Tibial artery (tissue), 4 donors: Measurements from ENCODE around the gene CDK6.

ENCODE experiments used
- DNase-seq, 2 donors: peaks; one replicate each; pipeline ENCODE4 v3.0.0-alpha.2; 2019
- H3K27ac ChIP-seq, 2 donors: fragments of 200-600 bp; sonication (generic) in 1 of 2; 1 replicate in 1 of 2; 2 replicates in 1 of 2; pipeline ENCODE4 v1.5.1; 2018 to 2019; ENCODE audit warnings: mild to moderate bottlenecking in 1 of 2
- H3K27me3 ChIP-seq, 2 donors: fragments of 200-600 bp; sonication (generic) in 1 of 2; one replicate each; pipeline versions ENCODE4 v1.5.1 to v1.6.0; 2016 to 2019
- H3K36me3 ChIP-seq, 3 donors: fragments of 200-600 bp; sonication (generic) in 2 of 3; one replicate each; pipeline ENCODE4 v1.5.1; 2016 to 2019; ENCODE audit warnings: mild to moderate bottlenecking in 2 of 3
- H3K4me1 ChIP-seq, 4 donors: fragments of 200-600 bp; sonication (generic) in 2 of 4; 1 replicate in 3 of 4; 2 replicates in 1 of 4; pipeline ENCODE4 v1.5.1; 2016 to 2019
- H3K4me3 ChIP-seq, 2 donors: fragments of 200-600 bp; sonication (generic) in 1 of 2; 1 replicate in 1 of 2; 2 replicates in 1 of 2; pipeline ENCODE4 v1.5.1; 2018 to 2019; ENCODE audit warnings: mild to moderate bottlenecking in 2 of 2
- H3K9me3 ChIP-seq, 3 donors: fragments of 200-600 bp; sonication (generic) in 1 of 3; one replicate each; pipeline ENCODE4 v1.5.1; 2016 to 2019
- intact Hi-C: fragments of 100-400 bp; cut with DNase I; formaldehyde crosslinking; loops from one replicate; pipeline ENCODE4 v1.15.0; 2023; ENCODE audit warnings: low total_unique reads
- TF ChIP-seq, protein P1 (sequence below), 2 experiments: fragments of 200-600 bp in 1 of 2; fragments of 450-650 bp in 1 of 2; IDR thresholded peaks; one replicate each; pipeline ENCODE4 v1.5.1; 2017 to 2019; ENCODE audit warnings: antibody characterized with exemption in 2 of 2, mild to moderate bottlenecking in 1 of 2, moderate library complexity in 1 of 2

Gene CDK6

DNA sequence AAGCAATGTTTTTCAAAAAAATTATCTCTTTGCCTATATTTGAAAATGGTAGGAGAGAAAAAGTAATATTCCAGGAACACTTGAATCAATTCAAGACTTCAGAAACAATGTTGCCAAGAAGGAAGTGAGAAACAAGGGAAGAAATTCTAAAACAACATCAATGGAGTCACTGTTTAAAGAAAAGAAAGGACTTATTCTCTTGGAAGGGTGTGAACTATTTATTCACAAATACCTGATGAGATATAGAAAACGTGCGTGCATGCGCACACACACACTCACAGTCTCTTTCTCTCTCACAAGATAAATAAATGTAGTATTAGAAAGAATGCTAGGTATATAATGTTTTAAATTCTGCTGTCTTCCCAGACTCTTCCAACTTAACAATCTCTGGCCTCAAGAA is 128.9 kb downstream of the CDK6 start:
- no peak for DNase-seq
- H3K27me3 ChIP-seq: no peaks in the 10 kb centered on the region
- no peaks in the 10 kb centered on the region for H3K9me3 ChIP-seq
- no peak overlapping the region for H3K4me3 ChIP-seq
- intact Hi-C loops: no loop called here
- no peaks in the 10 kb centered on the region for H3K36me3 ChIP-seq
- H3K4me1 ChIP-seq: no peaks in the 10 kb centered on the region
- no peak overlapping the region for H3K27ac ChIP-seq
- TF ChIP-seq, protein P1, sequence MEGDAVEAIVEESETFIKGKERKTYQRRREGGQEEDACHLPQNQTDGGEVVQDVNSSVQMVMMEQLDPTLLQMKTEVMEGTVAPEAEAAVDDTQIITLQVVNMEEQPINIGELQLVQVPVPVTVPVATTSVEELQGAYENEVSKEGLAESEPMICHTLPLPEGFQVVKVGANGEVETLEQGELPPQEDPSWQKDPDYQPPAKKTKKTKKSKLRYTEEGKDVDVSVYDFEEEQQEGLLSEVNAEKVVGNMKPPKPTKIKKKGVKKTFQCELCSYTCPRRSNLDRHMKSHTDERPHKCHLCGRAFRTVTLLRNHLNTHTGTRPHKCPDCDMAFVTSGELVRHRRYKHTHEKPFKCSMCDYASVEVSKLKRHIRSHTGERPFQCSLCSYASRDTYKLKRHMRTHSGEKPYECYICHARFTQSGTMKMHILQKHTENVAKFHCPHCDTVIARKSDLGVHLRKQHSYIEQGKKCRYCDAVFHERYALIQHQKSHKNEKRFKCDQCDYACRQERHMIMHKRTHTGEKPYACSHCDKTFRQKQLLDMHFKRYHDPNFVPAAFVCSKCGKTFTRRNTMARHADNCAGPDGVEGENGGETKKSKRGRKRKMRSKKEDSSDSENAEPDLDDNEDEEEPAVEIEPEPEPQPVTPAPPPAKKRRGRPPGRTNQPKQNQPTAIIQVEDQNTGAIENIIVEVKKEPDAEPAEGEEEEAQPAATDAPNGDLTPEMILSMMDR (IDR thresholded peaks at IDR 0.05): no peak

DNA sequence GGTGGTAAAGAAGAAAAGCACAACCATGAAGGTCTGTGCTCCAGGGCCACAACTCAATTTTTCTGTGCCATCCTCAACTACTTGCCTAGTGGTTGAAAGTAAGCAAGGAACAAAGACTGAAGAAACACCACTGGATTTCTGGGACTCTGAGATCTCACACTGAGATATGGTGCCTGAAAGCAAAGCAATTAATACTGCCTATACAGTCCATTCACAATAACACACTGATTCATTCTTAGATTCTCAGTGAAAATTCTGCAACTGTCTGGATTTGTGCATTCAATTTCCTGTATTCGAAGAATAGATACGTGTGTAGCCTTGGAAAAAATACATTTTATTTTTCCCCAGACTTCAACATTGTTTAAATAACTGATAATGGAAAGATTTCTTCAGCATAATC is 129.8 kb downstream of the CDK6 start:
- H3K27me3 ChIP-seq: no peaks in the 10 kb centered on the region
- H3K36me3 ChIP-seq: no peaks in the 10 kb centered on the region
- H3K27ac ChIP-seq: no peak overlapping the region
- TF ChIP-seq, protein P1 (IDR thresholded peaks at IDR 0.05): no peak
- H3K4me3 ChIP-seq: no peak overlapping the region
- intact Hi-C loops: no loop called here
- H3K9me3 ChIP-seq: no peaks in the 10 kb centered on the region
- no peak for DNase-seq
- no peaks in the 10 kb centered on the region for H3K4me1 ChIP-seq

DNA sequence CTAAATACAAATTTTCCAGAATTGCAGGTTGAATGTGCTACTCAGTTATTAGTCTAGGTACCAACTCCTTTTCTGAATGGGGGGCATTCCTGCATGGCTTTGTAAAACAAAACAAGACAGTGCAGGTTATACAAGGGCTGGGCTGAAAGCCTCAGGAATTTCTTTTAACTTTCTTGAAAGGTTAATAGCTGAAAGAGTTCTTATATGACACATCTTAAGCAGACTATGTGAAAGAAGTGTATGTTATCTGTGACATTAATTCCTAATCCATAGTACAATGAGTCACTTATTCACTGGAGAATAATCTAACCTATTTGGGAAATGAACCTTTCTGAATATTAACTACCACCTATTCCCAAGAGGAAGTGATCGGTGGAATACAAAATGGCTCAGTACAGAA is 130.5 kb downstream of the CDK6 start:
- H3K27ac ChIP-seq: no peak overlapping the region
- intact Hi-C loops: no loop called here
- DNase-seq: no peak

DNA sequence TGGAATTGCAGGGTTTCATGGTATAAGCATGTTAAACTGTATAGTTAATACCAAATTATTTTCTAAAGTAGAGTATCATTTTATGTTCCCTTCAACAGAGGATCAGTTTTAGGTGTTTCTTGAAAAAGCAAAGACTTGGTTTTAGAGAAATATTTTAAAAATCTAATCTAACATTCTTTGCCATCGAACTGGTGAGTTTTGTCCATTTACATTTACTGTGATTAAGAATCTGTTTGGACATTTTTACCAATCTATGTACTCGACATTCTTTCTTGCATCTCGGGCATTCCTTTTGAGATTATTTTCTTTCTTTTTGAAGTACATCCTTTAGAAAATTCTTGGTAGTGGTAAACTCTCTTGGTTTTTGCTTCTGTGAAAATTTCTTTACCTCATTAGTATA is 131.5 kb downstream of the CDK6 start:
- TF ChIP-seq, protein P1 (IDR thresholded peaks at IDR 0.05): no peak
- DNase-seq: no peak
- no peaks in the 10 kb centered on the region for H3K4me1 ChIP-seq
- no peaks in the 10 kb centered on the region for H3K9me3 ChIP-seq
- H3K4me3 ChIP-seq: no peak overlapping the region
- H3K27me3 ChIP-seq: no peaks in the 10 kb centered on the region
- intact Hi-C loops: no loop called here
- H3K27ac ChIP-seq: no peak overlapping the region
- H3K36me3 ChIP-seq: no peaks in the 10 kb centered on the region

More for the DNA sequence above, 130.5 kb downstream of the CDK6 start:
- Histone ChIP-seq H3K9me3 (no peaks in the 10 kb centered on the region), H3K4me3 (no peak overlapping the region), H3K36me3 (no peaks in the 10 kb centered on the region), H3K27me3 (no peaks in the 10 kb centered on the region), H3K4me1 (no peaks in the 10 kb centered on the region)
- TF ChIP-seq, protein P1 (IDR thresholded peaks at IDR 0.05): no peak

DNA sequence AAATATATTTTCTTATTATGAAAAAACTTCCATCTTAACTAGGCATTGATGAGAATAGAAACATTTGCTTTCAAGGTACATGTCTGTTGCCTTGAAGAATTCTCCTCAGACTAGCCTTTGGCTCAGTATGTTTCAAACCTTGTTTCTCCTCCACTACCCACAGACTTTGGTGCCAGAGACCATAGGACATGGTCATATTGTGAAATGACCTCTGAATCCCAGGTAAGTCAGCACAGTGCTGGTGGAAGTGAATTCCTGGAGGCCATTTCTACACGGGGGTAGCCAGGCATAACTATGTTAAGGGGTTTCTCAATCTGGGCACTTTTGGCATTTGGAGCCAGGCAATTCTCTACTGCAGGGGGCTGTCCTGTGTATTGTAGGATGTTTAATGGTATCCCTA is 133.8 kb downstream of the CDK6 start:
- intact Hi-C loops: no loop called here

More for the DNA sequence above, 133.8 kb downstream of the CDK6 start:
- Histone ChIP-seq H3K36me3 (no peaks in the 10 kb centered on the region), H3K27me3 (no peaks in the 10 kb centered on the region), H3K27ac (no peak overlapping the region), H3K9me3 (no peaks in the 10 kb centered on the region), H3K4me3 (no peak overlapping the region), H3K4me1 (peaks cover 0 to 17% (median 11%) of the 10 kb centered on the region in 4 donors)
- no peak for DNase-seq
- TF ChIP-seq, protein P1 (IDR thresholded peaks at IDR 0.05): no peak
